Measurements from ENCODE around the gene TEX22.

DNA sequence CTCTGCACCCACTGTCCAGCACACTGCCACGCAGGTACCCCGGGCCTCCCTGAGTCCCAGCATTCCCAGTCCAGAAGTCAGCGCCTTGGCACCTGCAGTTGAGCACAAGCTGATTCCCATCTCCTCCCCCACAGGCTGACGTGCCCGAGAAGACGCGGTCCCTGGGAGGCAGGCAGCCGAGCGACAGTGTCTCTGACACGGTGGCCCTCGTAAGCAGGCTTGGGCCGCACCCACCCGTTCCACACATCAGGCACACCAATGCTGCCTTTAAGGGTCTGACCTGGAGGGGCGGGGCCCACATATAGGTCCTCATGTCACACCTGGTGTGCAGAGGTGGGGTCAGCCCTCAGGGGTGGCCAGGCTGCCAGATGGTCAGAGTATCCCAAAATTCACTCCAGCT is 18.4 kb upstream of the TEX22 start:
- TF ChIP-seq, protein P1, sequence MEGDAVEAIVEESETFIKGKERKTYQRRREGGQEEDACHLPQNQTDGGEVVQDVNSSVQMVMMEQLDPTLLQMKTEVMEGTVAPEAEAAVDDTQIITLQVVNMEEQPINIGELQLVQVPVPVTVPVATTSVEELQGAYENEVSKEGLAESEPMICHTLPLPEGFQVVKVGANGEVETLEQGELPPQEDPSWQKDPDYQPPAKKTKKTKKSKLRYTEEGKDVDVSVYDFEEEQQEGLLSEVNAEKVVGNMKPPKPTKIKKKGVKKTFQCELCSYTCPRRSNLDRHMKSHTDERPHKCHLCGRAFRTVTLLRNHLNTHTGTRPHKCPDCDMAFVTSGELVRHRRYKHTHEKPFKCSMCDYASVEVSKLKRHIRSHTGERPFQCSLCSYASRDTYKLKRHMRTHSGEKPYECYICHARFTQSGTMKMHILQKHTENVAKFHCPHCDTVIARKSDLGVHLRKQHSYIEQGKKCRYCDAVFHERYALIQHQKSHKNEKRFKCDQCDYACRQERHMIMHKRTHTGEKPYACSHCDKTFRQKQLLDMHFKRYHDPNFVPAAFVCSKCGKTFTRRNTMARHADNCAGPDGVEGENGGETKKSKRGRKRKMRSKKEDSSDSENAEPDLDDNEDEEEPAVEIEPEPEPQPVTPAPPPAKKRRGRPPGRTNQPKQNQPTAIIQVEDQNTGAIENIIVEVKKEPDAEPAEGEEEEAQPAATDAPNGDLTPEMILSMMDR (IDR thresholded peaks at IDR 0.05), result no peak
- TF ChIP-seq EZH2 (IDR thresholded peaks at IDR 0.05; ENCODE audit: borderline replicate concordance, insufficient read depth, low read depth, low read length, poor library complexity, severe bottlenecking), result no peak
